ENCODE data around the gene DOK5.

Gene DOK5

DNA sequence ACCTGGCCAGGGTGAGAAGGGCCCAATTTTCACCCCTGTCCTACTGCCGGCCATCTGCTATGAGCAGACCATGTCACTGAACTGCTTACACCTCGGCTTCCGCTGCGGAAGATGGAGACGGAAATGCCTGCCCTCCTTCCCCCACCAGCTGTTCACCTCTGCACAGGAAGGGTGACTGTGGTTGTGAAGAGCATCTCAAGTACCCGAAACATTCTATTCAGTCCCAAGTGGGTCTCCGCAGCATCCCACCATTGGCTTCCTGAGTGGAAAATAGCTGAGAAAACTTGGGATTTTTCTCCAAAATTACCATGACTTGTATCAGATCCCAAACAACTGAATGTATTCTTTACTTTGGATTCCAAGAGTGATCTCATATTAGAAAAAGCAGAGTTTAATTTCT lies 16.1 kb downstream of the DOK5 start:
- H3K4me3 ChIP-seq (ENCODE audit: low read depth in 1 of 2, low read length in 2 of 2) = no peak overlapping the region
- no peaks in the 10 kb centered on the region for H3K36me3 ChIP-seq (ENCODE audit: insufficient read depth, low read length)
- H3K4me1 ChIP-seq (ENCODE audit: insufficient read depth, low read length) = no peaks in the 10 kb centered on the region
- no peaks in the 10 kb centered on the region for H3K27me3 ChIP-seq (ENCODE audit: insufficient read depth, low read length, poor library complexity)
- no peak overlapping the region for H3K9ac ChIP-seq (ENCODE audit: low read depth, low read length)
- TF ChIP-seq, protein P1, sequence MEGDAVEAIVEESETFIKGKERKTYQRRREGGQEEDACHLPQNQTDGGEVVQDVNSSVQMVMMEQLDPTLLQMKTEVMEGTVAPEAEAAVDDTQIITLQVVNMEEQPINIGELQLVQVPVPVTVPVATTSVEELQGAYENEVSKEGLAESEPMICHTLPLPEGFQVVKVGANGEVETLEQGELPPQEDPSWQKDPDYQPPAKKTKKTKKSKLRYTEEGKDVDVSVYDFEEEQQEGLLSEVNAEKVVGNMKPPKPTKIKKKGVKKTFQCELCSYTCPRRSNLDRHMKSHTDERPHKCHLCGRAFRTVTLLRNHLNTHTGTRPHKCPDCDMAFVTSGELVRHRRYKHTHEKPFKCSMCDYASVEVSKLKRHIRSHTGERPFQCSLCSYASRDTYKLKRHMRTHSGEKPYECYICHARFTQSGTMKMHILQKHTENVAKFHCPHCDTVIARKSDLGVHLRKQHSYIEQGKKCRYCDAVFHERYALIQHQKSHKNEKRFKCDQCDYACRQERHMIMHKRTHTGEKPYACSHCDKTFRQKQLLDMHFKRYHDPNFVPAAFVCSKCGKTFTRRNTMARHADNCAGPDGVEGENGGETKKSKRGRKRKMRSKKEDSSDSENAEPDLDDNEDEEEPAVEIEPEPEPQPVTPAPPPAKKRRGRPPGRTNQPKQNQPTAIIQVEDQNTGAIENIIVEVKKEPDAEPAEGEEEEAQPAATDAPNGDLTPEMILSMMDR (IDR thresholded peaks at IDR 0.05; ENCODE audit: borderline replicate concordance, extremely low read depth, low read length, poor library complexity, severe bottlenecking) = no peak
- no peak for TF ChIP-seq EZH2 (IDR thresholded peaks at IDR 0.05; ENCODE audit: borderline replicate concordance, low read depth, low read length, severe bottlenecking)
- H3K27ac ChIP-seq (ENCODE audit: low read length) = no peak overlapping the region
- no peaks in the 10 kb centered on the region for H4K20me1 ChIP-seq (ENCODE audit: insufficient read depth, low read length)
- no peaks in the 10 kb centered on the region for H3K9me3 ChIP-seq (ENCODE audit: insufficient read depth, low read length, severe bottlenecking)
- no peak overlapping the region for H2AFZ ChIP-seq (ENCODE audit: low read depth, low read length)
- no peak overlapping the region for H3K4me2 ChIP-seq (ENCODE audit: insufficient read depth, low read length)
- H3K79me2 ChIP-seq (ENCODE audit: insufficient read depth, low read length) = no peaks in the 10 kb centered on the region
- DNase-seq = no peak
- ATAC-seq (ENCODE audit: insufficient read depth, low read depth) = no peak

DNA sequence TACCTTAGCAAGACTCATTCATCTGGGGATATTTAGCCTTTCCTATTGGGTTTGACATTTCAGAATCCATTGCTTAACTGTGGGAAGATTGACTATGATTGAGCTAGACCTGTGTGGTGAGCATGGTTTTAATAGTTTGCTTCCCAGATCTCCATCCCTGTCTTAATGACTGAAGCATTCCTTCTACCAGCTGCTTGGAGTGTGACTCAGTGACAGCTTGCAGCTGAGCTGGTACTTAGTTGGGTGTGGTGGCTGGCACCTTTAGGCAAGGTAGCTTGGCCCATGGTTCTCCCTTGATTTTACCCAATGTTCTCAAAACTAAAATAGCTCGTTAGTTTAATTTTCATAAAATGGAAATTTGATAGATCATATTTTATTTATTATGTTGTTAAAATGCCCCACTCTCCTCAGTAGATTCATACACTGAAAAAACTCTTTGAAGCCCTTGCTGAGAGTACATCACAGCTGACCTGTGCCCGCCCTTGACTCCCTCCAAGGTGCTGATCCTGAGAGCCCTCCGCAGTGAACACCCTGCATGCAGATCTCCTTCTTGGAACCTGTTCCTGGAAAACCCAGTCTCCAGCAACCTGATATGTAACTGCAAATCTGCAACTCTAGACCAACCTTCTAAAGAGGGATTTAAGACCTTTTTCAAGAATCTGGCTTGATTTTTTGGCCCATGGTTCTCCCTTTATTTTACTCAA lies 19.1 kb downstream of the DOK5 start:
- no peak overlapping the region for H3K27ac ChIP-seq (ENCODE audit: low read length)
- no peaks in the 10 kb centered on the region for H4K20me1 ChIP-seq (ENCODE audit: insufficient read depth, low read length)
- H3K9ac ChIP-seq (ENCODE audit: low read depth, low read length) = no peak overlapping the region
- H3K36me3 ChIP-seq (ENCODE audit: insufficient read depth, low read length) = no peaks in the 10 kb centered on the region
- H3K4me2 ChIP-seq (ENCODE audit: insufficient read depth, low read length) = no peak overlapping the region
- ATAC-seq (ENCODE audit: insufficient read depth, low read depth) (no peak), DNase-seq (no peak)
- H3K9me3 ChIP-seq (ENCODE audit: insufficient read depth, low read length, severe bottlenecking) = no peaks in the 10 kb centered on the region
- no peaks in the 10 kb centered on the region for H3K27me3 ChIP-seq (ENCODE audit: insufficient read depth, low read length, poor library complexity)
- TF ChIP-seq, protein P1 (IDR thresholded peaks at IDR 0.05; ENCODE audit: borderline replicate concordance, extremely low read depth, low read length, poor library complexity, severe bottlenecking) = no peak
- TF ChIP-seq EZH2 (IDR thresholded peaks at IDR 0.05; ENCODE audit: borderline replicate concordance, low read depth, low read length, severe bottlenecking) = no peak
- H3K4me3 ChIP-seq (ENCODE audit: low read depth in 1 of 2, low read length in 2 of 2) = no peak overlapping the region
- no peaks in the 10 kb centered on the region for H3K79me2 ChIP-seq (ENCODE audit: insufficient read depth, low read length)
- no peaks in the 10 kb centered on the region for H3K4me1 ChIP-seq (ENCODE audit: insufficient read depth, low read length)
- no peak overlapping the region for H2AFZ ChIP-seq (ENCODE audit: low read depth, low read length)

DNA sequence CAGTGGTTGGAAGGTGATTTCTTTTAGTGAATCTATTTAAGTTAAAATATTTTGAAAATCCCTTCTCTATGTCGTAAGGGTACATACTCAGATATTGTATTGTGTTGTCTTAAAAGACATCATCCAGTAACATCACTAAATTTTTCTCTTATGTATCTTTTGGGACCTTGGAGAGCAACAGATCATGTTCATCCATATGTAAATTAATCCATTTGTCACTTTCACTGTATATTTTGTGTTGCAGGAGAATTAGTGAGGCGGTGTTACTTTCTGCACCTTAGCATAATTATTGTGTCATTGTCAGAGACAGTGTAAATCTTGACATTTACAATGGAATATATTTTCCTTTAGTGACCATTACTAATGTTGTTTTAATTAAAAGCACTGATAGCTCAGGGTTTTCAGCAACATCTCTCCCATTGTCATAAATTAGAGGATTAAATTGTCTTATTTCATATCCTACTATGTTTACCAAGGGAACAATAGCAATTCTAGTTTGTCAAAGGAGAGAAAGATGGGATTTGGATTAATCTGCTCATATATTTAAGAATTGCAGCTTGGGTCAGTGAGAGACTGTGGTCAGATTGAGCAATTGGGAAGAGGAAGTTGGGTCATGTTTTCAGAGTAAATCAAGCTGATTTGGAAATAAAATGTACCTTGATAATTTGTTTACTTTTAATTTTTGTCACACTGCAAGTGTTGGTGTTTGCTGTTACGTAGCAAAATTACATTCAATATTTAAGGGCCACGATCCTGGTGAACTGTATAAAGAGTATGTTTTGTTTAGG lies 22.7 kb downstream of the DOK5 start:
- Histone ChIP-seq H3K4me3 (ENCODE audit: low read depth in 1 of 2, low read length in 2 of 2) (no peak overlapping the region), H3K4me2 (ENCODE audit: insufficient read depth, low read length) (no peak overlapping the region), H3K9ac (ENCODE audit: low read depth, low read length) (no peak overlapping the region), H2AFZ (ENCODE audit: low read depth, low read length) (no peak overlapping the region), H3K36me3 (ENCODE audit: insufficient read depth, low read length) (no peaks in the 10 kb centered on the region), H3K27ac (ENCODE audit: low read length) (no peak overlapping the region), H3K27me3 (ENCODE audit: insufficient read depth, low read length, poor library complexity) (no peaks in the 10 kb centered on the region), H3K4me1 (ENCODE audit: insufficient read depth, low read length) (no peaks in the 10 kb centered on the region), H3K79me2 (ENCODE audit: insufficient read depth, low read length) (no peaks in the 10 kb centered on the region), H4K20me1 (ENCODE audit: insufficient read depth, low read length) (no peaks in the 10 kb centered on the region), H3K9me3 (ENCODE audit: insufficient read depth, low read length, severe bottlenecking) (no peaks in the 10 kb centered on the region)
- DNase-seq (no peak), ATAC-seq (ENCODE audit: insufficient read depth, low read depth) (no peak)
- TF ChIP-seq, protein P1 (IDR thresholded peaks at IDR 0.05; ENCODE audit: borderline replicate concordance, extremely low read depth, low read length, poor library complexity, severe bottlenecking) = no peak
- TF ChIP-seq EZH2 (IDR thresholded peaks at IDR 0.05; ENCODE audit: borderline replicate concordance, low read depth, low read length, severe bottlenecking) = no peak
